RWPE2 (cell line): Measurements from ENCODE around the gene PLK4.
"Not testable (repeated sequence)": the region's sequence is repeated elsewhere in the genome, so short reads cannot be mapped to it uniquely, and the experiment has no call there.

Experiments used
- ATAC-seq: fragments of 200-7000 bp; cut with Tn5 transposase; 3 replicates; pipeline ENCODE4 v1.9.1; 2021; ENCODE audit warnings: low read depth
- DNase-seq: peaks from one replicate; pipeline ENCODE4 v3.0.0-alpha.2; 2020; ENCODE audit warnings: low spot score
- H3K27ac ChIP-seq: fragments of 450-650 bp; 2 replicates; pipeline ENCODE4 v1.5.1; 2017; ENCODE audit warnings: mild to moderate bottlenecking; ENCODE audit not compliant: poor library complexity, severe bottlenecking
- H3K27me3 ChIP-seq: fragments of 250-450 bp; sonication (Bioruptor Pico); 2 replicates; pipeline ENCODE4 v1.5.1; 2021; ENCODE audit warnings: mild to moderate bottlenecking, moderate library complexity; ENCODE audit not compliant: insufficient read depth, poor library complexity, severe bottlenecking
- H3K36me3 ChIP-seq: fragments of 250-450 bp; sonication (Bioruptor Pico); 2 replicates; pipeline ENCODE4 v1.5.1; 2020; ENCODE audit warnings: low read depth, mild to moderate bottlenecking, moderate library complexity
- H3K4me1 ChIP-seq: fragments of 250-450 bp; sonication (Bioruptor Pico); 2 replicates; pipeline ENCODE4 v1.5.1; 2021; ENCODE audit warnings: mild to moderate bottlenecking, moderate library complexity; ENCODE audit not compliant: insufficient read depth, poor library complexity, severe bottlenecking
- H3K4me3 ChIP-seq: fragments of 250-450 bp; sonication (Bioruptor Pico); 2 replicates; pipeline ENCODE4 v1.5.1; 2021; ENCODE audit warnings: mild to moderate bottlenecking, moderate library complexity; ENCODE audit not compliant: severe bottlenecking
- H3K9me3 ChIP-seq: fragments of 250-450 bp; sonication (Bioruptor Pico); 2 replicates; pipeline ENCODE4 v1.5.1; 2021; ENCODE audit warnings: mild to moderate bottlenecking, moderate library complexity; ENCODE audit not compliant: severe bottlenecking
- CTCF ChIP-seq: fragments of 450-650 bp; IDR thresholded peaks from one replicate; pipeline ENCODE4 v1.5.1; 2017; ENCODE audit warnings: mild to moderate bottlenecking, moderate library complexity; ENCODE audit not compliant: poor library complexity, severe bottlenecking

Gene PLK4

GRCh38 chr4:127896528-127896927 lies 15.8 kb downstream of the PLK4 start:
- no peak for ATAC-seq
- DNase-seq = no peak
- H3K9me3 ChIP-seq = no peaks in the 10 kb centered on the region
- no peaks in the 10 kb centered on the region for H3K27me3 ChIP-seq
- H3K4me1 ChIP-seq = no peaks in the 10 kb centered on the region
- no peak overlapping the region for H3K27ac ChIP-seq
- H3K4me3 ChIP-seq = no peak overlapping the region
- peaks cover 69% of the 10 kb centered on the region for H3K36me3 ChIP-seq
- TF ChIP-seq CTCF = no peak

- not testable (repeated sequence) for H3K27me3 ChIP-seq, H3K4me3 ChIP-seq, H3K9me3 ChIP-seq, ATAC-seq, H3K27ac ChIP-seq, H3K4me1 ChIP-seq, DNase-seq
- H3K36me3 ChIP-seq = peaks cover 37% of the 10 kb centered on the region
Measured at GRCh38 chr4:127899682-127900081, 19.0 kb downstream of the PLK4 start.

- no peak for ATAC-seq
- no peak for DNase-seq
Measured at GRCh38 chr4:127905029-127905428, 24.3 kb downstream of the PLK4 start.

GRCh38 chr4:127916512-127916911 lies 35.8 kb downstream of the PLK4 start:
- Histone ChIP-seq H3K27ac (no peak overlapping the region), H3K4me1 (no peaks in the 10 kb centered on the region), H3K4me3 (no peak overlapping the region), H3K27me3 (no peaks in the 10 kb centered on the region), H3K9me3 (no peaks in the 10 kb centered on the region), H3K36me3 (peaks cover 34% of the 10 kb centered on the region)
- no peak for TF ChIP-seq CTCF
- ATAC-seq (no peak), DNase-seq (no peak)

More at GRCh38 chr4:127905029-127905428, 24.3 kb downstream of the PLK4 start:
- no peaks in the 10 kb centered on the region for H3K4me1 ChIP-seq
- no peaks in the 10 kb centered on the region for H3K27me3 ChIP-seq
- no peak overlapping the region for H3K4me3 ChIP-seq
- no peaks in the 10 kb centered on the region for H3K36me3 ChIP-seq
- no peaks in the 10 kb centered on the region for H3K9me3 ChIP-seq
- no peak for TF ChIP-seq CTCF
- no peak overlapping the region for H3K27ac ChIP-seq

- ATAC-seq (no peak), DNase-seq (no peak)
- H3K27me3 ChIP-seq = no peaks in the 10 kb centered on the region
- H3K9me3 ChIP-seq = no peaks in the 10 kb centered on the region
- H3K36me3 ChIP-seq = peaks cover 34% of the 10 kb centered on the region
- H3K27ac ChIP-seq = no peak overlapping the region
- no peak overlapping the region for H3K4me3 ChIP-seq
- no peak for TF ChIP-seq CTCF
- H3K4me1 ChIP-seq = no peaks in the 10 kb centered on the region
Measured at GRCh38 chr4:127917151-127917550, 36.5 kb downstream of the PLK4 start.

- peaks cover 34% of the 10 kb centered on the region for H3K36me3 ChIP-seq
- H3K27ac ChIP-seq = no peak overlapping the region
- no peaks in the 10 kb centered on the region for H3K9me3 ChIP-seq
- DNase-seq (no peak), ATAC-seq (no peak)
- H3K4me3 ChIP-seq = no peak overlapping the region
- no peaks in the 10 kb centered on the region for H3K4me1 ChIP-seq
- H3K27me3 ChIP-seq = no peaks in the 10 kb centered on the region
- no peak for TF ChIP-seq CTCF
Measured at GRCh38 chr4:127920521-127920920, 39.8 kb downstream of the PLK4 start.
